HUES6 (cell line): ENCODE measurements around the gene METTL9.
"Not testable (repeated sequence)": the region's sequence is repeated elsewhere in the genome, so short reads cannot be mapped to it uniquely, and the experiment has no call there.

Experiments used
- H3K27ac ChIP-seq: 2 replicates; pipeline ENCODE4 v1.7.0; 2013; ENCODE audit warnings: low read depth, mild to moderate bottlenecking, low read length, inconsistent platforms
- H3K27me3 ChIP-seq: 2 replicates; pipeline ENCODE4 v1.6.1; 2013; ENCODE audit warnings: low read length; ENCODE audit not compliant: control insufficient read depth, insufficient read depth
- H3K36me3 ChIP-seq: 2 replicates; pipeline ENCODE4 v1.6.1; 2013; ENCODE audit warnings: low read length; ENCODE audit not compliant: control insufficient read depth, insufficient read depth
- H3K4me1 ChIP-seq: 2 replicates; pipeline ENCODE4 v1.6.1; 2013; ENCODE audit warnings: low read length; ENCODE audit not compliant: control insufficient read depth, insufficient read depth
- H3K4me3 ChIP-seq: 2 replicates; pipeline ENCODE4 v1.5.1; 2013; ENCODE audit warnings: low read depth, low read length
- H3K9ac ChIP-seq: one replicate; pipeline ENCODE4 v1.6.1; 2013; ENCODE audit warnings: mild to moderate bottlenecking, low read length
- H3K9me3 ChIP-seq: 2 replicates; pipeline ENCODE4 v1.6.1; 2013; ENCODE audit warnings: low read depth, low read length; ENCODE audit not compliant: control insufficient read depth, insufficient read depth

Gene METTL9

DNA sequence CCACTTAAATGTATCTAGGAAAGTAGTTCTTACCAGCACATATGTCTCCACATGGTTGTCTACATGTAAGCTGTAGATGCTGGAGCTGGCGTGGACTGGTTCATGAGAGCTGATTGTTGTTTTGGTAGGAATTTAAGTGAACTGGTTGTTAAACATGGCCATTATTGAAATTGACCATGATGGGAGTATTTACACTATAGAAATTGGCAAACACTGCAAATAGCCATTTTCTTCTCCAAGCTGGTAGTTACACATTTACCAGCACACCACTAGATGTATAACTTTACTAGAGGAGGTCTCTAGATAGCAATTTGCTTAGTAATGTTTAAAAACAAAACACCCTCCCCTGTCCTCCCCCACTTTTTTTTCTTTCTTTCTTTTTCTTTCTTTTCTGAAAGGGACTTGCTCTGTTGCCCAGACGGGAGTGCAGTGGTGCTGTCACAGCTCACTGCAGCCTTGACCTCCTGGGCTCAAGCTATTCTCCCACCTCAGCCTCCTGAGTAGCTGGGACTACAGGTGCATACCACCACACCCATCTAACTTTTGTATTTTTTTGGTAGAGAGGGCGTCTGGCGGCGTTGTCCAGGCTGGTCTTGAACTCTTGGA, 28.8 kb downstream of the METTL9 start:
- Histone ChIP-seq H3K9me3 (peaks cover 14% of the 10 kb centered on the region), H3K4me1 (no peaks in the 10 kb centered on the region), H3K4me3 (no peak overlapping the region), H3K27ac (no peak overlapping the region), H3K9ac (no peak overlapping the region), H3K36me3 (peaks cover 40% of the 10 kb centered on the region), H3K27me3 (no peaks in the 10 kb centered on the region)

DNA sequence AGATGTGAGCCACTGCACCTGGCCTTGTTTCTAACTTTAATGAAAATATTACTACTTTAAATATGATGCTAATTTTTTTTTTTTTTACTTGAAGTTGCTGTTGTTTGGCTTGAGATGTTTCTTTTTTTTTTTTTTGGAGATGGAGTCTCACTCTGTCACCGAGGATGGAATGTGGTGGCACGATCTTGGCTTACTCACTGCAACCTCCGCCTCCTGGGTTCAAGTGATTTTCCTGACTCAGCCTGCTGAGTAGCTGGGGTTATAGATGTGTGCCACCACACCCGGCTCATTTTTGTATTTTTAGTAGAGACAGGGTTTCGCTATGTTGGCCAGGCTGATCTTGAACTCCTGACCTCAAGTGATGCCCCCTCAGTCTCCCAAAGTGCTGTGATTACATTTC, 29.4 kb downstream of the METTL9 start:
- H3K27ac ChIP-seq, result no peak overlapping the region
- peaks cover 40% of the 10 kb centered on the region for H3K36me3 ChIP-seq
- peaks cover 14% of the 10 kb centered on the region for H3K9me3 ChIP-seq
- H3K4me3 ChIP-seq, result no peak overlapping the region
- no peaks in the 10 kb centered on the region for H3K27me3 ChIP-seq
- no peak overlapping the region for H3K9ac ChIP-seq
- no peaks in the 10 kb centered on the region for H3K4me1 ChIP-seq

DNA sequence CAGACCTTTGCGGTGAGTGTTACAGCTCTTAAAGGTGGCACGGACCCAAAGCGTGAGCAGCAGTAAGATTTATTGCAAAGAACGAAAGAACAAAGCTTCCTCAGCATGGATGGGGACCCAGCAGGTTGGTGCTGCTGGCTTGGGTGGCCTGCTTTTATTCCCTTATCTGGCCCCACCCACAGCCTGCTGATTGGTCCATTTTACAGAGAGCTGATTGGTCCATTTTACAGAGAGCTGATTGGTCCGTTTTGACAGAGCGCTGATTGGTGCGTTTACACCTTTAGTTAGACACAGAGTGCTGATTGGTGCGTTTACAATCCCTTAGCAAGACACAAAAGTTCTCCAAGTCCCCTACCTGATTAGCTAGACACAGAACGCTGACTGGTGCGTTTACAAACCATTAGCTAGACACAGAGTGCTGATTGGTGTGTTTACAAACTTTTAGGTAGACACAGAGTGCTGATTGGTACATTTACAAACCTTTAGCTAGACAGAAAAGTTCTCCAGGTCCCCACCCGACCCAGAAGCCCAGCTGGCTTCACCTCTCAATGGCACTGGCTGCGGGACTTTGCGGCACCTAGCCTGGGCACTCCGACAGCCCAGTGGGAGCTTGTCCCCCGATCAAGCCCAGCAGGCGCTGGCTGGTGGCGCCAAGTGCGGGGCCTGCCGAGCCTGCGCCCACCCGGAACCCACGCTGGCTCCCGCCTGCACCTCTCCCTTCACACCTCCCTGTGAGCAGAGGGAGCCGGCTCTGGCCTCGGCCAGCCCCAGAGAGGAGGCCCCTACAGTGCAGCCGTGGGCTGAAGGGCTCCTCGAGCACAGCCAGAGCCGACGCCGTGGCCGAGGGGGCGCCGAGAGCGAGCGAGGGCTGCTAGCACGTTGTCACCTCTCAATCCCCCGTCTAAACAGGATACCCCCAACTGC, 30.5 kb downstream of the METTL9 start:
- H3K4me3 ChIP-seq, H3K4me1 ChIP-seq, H3K27me3 ChIP-seq, H3K9ac ChIP-seq, H3K27ac ChIP-seq: not testable (repeated sequence)
- Histone ChIP-seq H3K36me3 (peaks cover 43% of the 10 kb centered on the region), H3K9me3 (peaks cover 14% of the 10 kb centered on the region)

DNA sequence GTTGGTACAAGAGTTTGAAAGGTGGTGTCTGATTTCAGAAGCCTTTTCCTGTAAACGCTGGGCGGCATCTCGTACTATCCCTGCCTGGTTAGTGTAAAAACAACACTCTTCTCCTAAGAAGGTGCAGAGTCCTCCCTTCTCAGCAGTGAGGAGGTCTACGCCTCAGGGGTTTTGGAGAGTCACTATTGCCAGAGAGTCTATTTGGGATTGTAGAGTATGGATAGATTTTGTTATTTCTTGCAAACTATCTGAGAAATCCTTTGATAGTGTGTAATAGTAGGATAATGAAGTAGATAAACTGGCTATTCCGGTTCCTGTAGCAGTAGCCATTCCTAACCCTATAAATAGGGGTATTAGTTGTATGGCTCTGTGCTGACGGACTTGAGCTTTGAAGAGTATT, 31.5 kb downstream of the METTL9 start:
- H3K27ac ChIP-seq, H3K4me3 ChIP-seq, H3K27me3 ChIP-seq, H3K9ac ChIP-seq, H3K4me1 ChIP-seq: not testable (repeated sequence)
- peaks cover 36% of the 10 kb centered on the region for H3K36me3 ChIP-seq
- H3K9me3 ChIP-seq, result peaks cover 14% of the 10 kb centered on the region

DNA sequence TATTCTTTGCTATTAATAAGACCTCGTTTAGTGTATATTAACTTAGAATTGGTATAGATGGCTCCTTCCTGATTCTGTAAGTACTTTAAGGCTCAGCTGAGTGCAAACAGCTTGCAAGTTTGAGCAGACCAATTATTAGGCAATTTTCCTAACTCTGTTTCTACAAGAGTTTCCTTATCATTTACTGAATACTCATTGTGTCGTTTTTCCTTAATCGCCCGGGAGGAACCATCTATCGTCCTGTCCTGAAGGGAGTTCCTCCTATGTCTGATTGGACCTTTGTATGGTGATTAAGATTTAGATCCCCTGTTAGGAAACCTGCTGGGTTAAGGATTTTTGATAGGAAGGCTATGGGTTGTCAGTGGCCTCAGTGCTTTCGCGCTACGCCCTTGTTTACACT, 32.0 kb downstream of the METTL9 start:
- H3K4me1 ChIP-seq, H3K27ac ChIP-seq, H3K27me3 ChIP-seq, H3K9ac ChIP-seq, H3K4me3 ChIP-seq: not testable (repeated sequence)
- peaks cover 34% of the 10 kb centered on the region for H3K36me3 ChIP-seq
- H3K9me3 ChIP-seq, result peaks cover 14% of the 10 kb centered on the region

DNA sequence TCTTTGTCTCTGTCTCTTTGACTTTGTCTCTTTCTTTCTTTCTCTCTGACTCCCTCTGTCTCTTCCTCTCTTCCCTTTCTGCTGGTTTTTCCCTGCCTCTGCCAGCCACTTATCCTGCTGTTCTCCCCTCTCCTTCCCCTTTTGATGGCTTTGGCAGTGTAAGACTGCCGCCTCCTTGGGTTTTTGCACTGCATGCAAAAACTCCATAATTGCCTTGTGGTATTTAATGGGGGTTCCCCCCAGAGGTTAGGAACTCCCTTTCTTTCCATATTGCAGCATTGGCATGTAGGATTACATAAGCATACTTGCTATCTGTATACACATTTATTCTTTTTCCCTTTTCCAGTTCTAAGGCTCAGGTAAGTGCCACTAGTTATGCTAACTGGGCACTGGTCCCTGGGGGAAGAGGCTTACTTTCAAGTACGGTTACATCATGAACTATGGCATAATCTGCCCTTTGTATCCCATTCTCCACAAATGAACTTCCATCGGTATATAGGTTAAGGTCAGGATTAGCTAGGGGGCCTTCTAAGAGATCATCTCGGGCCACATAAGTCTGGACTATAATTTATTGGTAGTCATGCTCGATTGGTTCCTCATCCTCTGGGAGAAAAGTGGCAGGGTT, 32.7 kb downstream of the METTL9 start:
- H3K9ac ChIP-seq, H3K27me3 ChIP-seq, H3K27ac ChIP-seq, H3K4me3 ChIP-seq, H3K4me1 ChIP-seq: not testable (repeated sequence)
- peaks cover 14% of the 10 kb centered on the region for H3K9me3 ChIP-seq
- H3K36me3 ChIP-seq, result peaks cover 27% of the 10 kb centered on the region

DNA sequence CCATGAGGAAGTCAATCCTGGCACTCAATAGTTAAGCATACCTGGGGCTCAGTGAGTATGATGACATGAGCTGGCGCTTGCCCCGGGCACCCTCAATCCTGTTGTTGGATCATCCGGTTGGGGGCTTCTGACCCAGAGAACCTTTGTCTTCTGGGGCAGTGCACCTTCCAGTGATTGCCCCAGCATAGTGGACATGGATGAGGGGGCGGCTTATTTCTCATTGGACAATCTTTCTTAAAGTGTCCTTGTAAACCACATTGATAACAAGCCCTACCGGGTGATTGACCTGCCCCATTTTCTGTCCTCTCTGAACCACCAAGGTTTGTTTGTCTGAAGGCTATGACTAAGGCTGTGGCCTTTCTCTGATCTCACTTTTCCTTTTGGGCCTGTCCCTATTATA, 34.8 kb downstream of the METTL9 start:
- no peak overlapping the region for H3K27ac ChIP-seq

DNA sequence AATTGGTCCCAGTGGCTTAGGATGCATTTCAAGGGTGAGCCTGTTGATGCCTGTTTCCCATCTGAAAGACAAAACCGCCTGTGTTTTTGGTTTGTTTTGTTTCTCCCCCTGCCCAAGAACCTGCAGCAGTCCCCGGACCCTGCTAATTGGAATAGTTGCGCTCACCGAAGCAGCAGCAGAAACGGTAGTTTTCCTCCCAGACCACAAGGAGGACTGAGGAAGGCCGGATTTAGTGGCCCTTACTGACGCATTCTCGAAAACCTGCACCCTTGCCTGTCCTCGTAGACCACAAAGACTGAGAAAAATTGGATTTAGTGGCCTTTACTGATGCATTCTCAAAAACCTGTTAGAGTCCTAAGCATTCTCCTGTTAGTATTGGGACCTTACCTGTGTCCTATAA, 36.3 kb downstream of the METTL9 start:
- not testable (repeated sequence) for H3K27ac ChIP-seq, H3K9ac ChIP-seq, H3K4me1 ChIP-seq, H3K9me3 ChIP-seq, H3K4me3 ChIP-seq, H3K27me3 ChIP-seq, H3K36me3 ChIP-seq

More for the DNA sequence above, 34.8 kb downstream of the METTL9 start:
- Histone ChIP-seq H3K27me3 (no peaks in the 10 kb centered on the region), H3K9me3 (peaks cover 10% of the 10 kb centered on the region), H3K4me3 (no peak overlapping the region), H3K4me1 (no peaks in the 10 kb centered on the region), H3K9ac (no peak overlapping the region), H3K36me3 (peaks cover 12% of the 10 kb centered on the region)

DNA sequence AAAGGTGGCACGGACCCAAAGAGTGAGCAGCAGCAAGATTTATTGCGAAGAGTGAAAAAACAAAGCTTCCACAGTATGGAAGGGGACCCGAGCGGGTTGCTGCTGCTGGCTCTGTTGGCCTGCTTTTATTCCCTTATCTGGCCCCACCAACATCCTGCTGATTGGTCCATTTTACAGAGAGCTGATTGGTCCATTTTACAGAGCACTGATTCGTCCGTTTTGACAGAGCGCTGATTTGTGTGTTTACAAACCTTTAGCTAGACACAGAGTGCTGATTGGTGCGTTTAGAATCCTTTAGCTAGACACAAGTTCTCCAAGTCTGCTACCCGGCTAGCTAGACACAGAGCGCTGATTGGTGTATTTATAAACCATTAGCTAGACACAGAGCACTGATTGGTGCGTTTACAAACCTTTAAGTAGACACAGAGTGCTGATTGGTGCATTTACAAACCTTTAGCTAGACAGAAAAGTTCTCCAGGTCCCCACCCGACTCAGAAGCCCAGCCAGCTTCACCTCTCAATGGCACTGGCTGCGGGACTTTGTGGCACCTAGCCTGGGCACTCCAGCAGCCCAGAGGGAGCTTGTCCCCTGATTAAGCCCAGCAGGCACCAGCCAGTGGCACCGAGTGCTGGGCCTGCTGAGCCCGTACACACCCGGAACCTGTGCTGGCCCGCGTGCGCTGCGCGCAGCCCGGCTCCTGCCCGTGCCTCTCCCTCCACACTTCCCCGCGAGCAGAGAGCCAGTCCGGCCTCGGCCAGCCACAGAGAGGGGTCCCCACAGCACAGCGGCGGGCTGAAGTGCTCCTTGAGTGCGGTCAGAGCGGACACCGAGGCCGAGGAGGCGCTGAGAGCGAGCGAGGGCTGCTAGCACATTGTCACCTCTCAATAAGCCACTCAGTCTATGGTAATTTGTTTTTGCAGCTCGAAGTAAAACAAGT, 37.9 kb downstream of the METTL9 start:
- no peak overlapping the region for H3K4me3 ChIP-seq
- no peaks in the 10 kb centered on the region for H3K27me3 ChIP-seq
- no peaks in the 10 kb centered on the region for H3K4me1 ChIP-seq
- H3K27ac ChIP-seq, result no peak overlapping the region
- no peak overlapping the region for H3K9ac ChIP-seq
- H3K36me3 ChIP-seq, result peaks cover 5% of the 10 kb centered on the region; the same call in 1 of the 2 replicates
- H3K9me3 ChIP-seq, result no peaks in the 10 kb centered on the region

DNA sequence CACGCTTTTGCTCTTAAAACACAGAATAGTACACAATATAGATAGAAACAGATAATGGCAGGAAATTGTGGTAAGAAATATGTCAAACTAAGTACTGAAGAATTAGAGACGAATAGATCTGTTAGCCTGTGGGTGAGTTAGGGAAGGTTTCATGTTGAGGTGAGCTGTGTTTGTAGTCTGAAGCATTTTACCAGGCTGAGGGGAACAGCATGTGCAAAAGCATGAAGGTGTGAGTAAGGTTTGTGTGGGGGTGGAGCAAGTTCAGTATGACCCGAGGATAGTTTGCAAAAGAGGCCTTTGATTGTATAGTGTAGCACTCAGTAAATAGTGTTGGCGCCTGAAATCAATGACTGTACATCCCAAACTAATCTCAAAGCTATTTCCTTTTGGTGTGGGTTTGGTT, 39.2 kb downstream of the METTL9 start:
- no peaks in the 10 kb centered on the region for H3K9me3 ChIP-seq
- H3K36me3 ChIP-seq, result peaks cover 5% of the 10 kb centered on the region; the same call in 1 of the 2 replicates
- H3K27ac ChIP-seq, result no peak overlapping the region
- no peaks in the 10 kb centered on the region for H3K4me1 ChIP-seq
- no peaks in the 10 kb centered on the region for H3K27me3 ChIP-seq
- no peak overlapping the region for H3K4me3 ChIP-seq
- H3K9ac ChIP-seq, result no peak overlapping the region
